ENCODE data around the gene OPA3. TPM values are rescaled to one million over a fixed set of nuclear protein-coding genes. Genes with fewer than 3 reads are reported as not detected.
"Not testable (repeated sequence)": the region's sequence is repeated elsewhere in the genome, so short reads cannot be mapped to it uniquely, and the experiment has no call there.

The OPA3 gene
- total and polyA plus RNA-seq, 10 of the 15 experiments (the other 5 are each of a cell fraction or from before 2014, with no cell fraction given), result 2.2 to 24.3 (median 13.3) TPM

GRCh38 chr19:45615056-45615455 lies 30.5 kb upstream of the OPA3 start:
- H4K20me1 ChIP-seq (ENCODE audit: control insufficient read depth, insufficient read depth); DNase-seq (ENCODE audit: low read depth, low spot score); FAIRE-seq; H3K79me2 ChIP-seq (ENCODE audit: control insufficient read depth, insufficient read depth, low read length); H3K9ac ChIP-seq (ENCODE audit: control insufficient read depth, insufficient read depth, low read length); ATAC-seq; H3K4me2 ChIP-seq (ENCODE audit: control insufficient read depth, insufficient read depth); H3K9me3 ChIP-seq (replicated peaks; ENCODE audit: control insufficient read depth, insufficient read depth, low read length); BruUV-seq (replicated peaks); H3K27me3 ChIP-seq (replicated peaks in 1 of 2; ENCODE audit: control insufficient read depth in 2 of 2, insufficient read depth in 2 of 2, low read length in 1 of 2); H2AFZ ChIP-seq (ENCODE audit: control insufficient read depth, low read depth, low read length); H3K4me3 ChIP-seq; in situ Hi-C loops (cut with MboI): not testable (repeated sequence)
- ChIA-PET POLR2A (interaction anchor here (0.9 to 2.7 kb wide), 3 partner anchors 10 to 154 kb away, joined by 3 to 25 read pairs (median 4); partner anchors contain the start of gene SIX5), RAD21 (ENCODE audit: unreplicated experiment) (interaction anchor here (1.4 to 3.3 kb wide), 4 partner anchors 27 to 66 kb away, joined by 3 to 27 read pairs (median 4); no protein-coding TSS in a partner anchor), SMC1A (ENCODE audit: uncharacterized antibody, unreplicated experiment) (interaction anchor here (1.0 to 5.1 kb wide), 3 partner anchors 16 to 54 kb away, joined by 3 to 39 read pairs (median 5); partner anchors contain the start of gene EML2), CTCF (interaction anchor here (1.4 to 4.7 kb wide), 2 partner anchors 25 to 27 kb away, joined by 4 to 43 read pairs; partner anchors contain the start of gene EML2)
- Histone ChIP-seq H3K36me3 (ENCODE audit: control insufficient read depth in 2 of 2, insufficient read depth in 2 of 2, low read length in 1 of 2) (peaks cover 9 to 23% of the 10 kb centered on the region in 2 experiments), H3K27ac (ENCODE audit: control insufficient read depth, insufficient read depth) (peak overlapping the region; percentile 65), H3K4me1 (ENCODE audit: control insufficient read depth, insufficient read depth, low read length) (peaks cover 18% of the 10 kb centered on the region)
- intact Hi-C loops (cut with micrococcal nuclease; ENCODE audit: unreplicated experiment), result loop anchor here (2.0 kb wide), 1 partner anchor 28 kb away; no protein-coding TSS in a partner anchor
- WGBS (ENCODE audit: insufficient coverage, insufficient replicate concordance, low lambda C conversion rate, missing lambda C conversion rate), result 92% methylated on average over 9 of the region's 9 CpGs

GRCh38 chr19:45613926-45614725 lies 29.5 kb upstream of the OPA3 start:
- no peak overlapping the region for H3K9ac ChIP-seq (ENCODE audit: control insufficient read depth, insufficient read depth, low read length)
- intact Hi-C loops (cut with micrococcal nuclease; ENCODE audit: unreplicated experiment) (loop anchor here (2.0 kb wide), 1 partner anchor 29 kb away; no protein-coding TSS in a partner anchor), in situ Hi-C loops (cut with MboI) (no loop called here)
- H4K20me1 ChIP-seq (ENCODE audit: control insufficient read depth, insufficient read depth), result no peaks in the 10 kb centered on the region
- peaks cover 18% of the 10 kb centered on the region for H3K4me1 ChIP-seq (ENCODE audit: control insufficient read depth, insufficient read depth, low read length)
- peak; percentile 73 for DNase-seq (ENCODE audit: low read depth, low spot score)
- BruUV-seq (replicated peaks), result no TSS peak
- peak; percentile 85 for FAIRE-seq
- ChIA-PET POLR2A (interaction anchor here (0.6 to 2.7 kb wide), 6 partner anchors 8 to 182 kb away, joined by 4 to 25 read pairs (median 9); no protein-coding TSS in a partner anchor), RAD21 (ENCODE audit: unreplicated experiment) (interaction anchor here (0.5 to 3.3 kb wide), 4 partner anchors 28 to 92 kb away, joined by 3 to 27 read pairs (median 4); no protein-coding TSS in a partner anchor), SMC1A (ENCODE audit: uncharacterized antibody, unreplicated experiment) (interaction anchor here (0.5 to 5.1 kb wide), 5 partner anchors 10 to 113 kb away, joined by 3 to 39 read pairs (median 4); partner anchors contain the start of gene EML2), CTCF (interaction anchor here (0.6 to 4.7 kb wide), 6 partner anchors 17 to 128 kb away, joined by 3 to 43 read pairs (median 4); partner anchors contain the start of gene EML2)
- 23% methylated on average over 10 of the region's 10 CpGs for WGBS (ENCODE audit: insufficient coverage, insufficient replicate concordance, low lambda C conversion rate, missing lambda C conversion rate)
- no peaks in the 10 kb centered on the region; the same call in 2 of the 3 replicates for H3K9me3 ChIP-seq (replicated peaks; ENCODE audit: control insufficient read depth, insufficient read depth, low read length)
- no peaks in the 10 kb centered on the region for H3K79me2 ChIP-seq (ENCODE audit: control insufficient read depth, insufficient read depth, low read length)
- H3K27me3 ChIP-seq (replicated peaks in 1 of 2; ENCODE audit: control insufficient read depth in 2 of 2, insufficient read depth in 2 of 2, low read length in 1 of 2), result no peaks in the 10 kb centered on the region
- no peak overlapping the region for H3K4me3 ChIP-seq
- no peak overlapping the region for H2AFZ ChIP-seq (ENCODE audit: control insufficient read depth, low read depth, low read length)
- H3K4me2 ChIP-seq (ENCODE audit: control insufficient read depth, insufficient read depth), result 0 out of 2 replicates have a peak overlapping the region, but pooled peaks have one; percentile 2
- H3K27ac ChIP-seq (ENCODE audit: control insufficient read depth, insufficient read depth), result peak overlapping the region; percentile 65
- ATAC-seq, result peak; percentile 92
- H3K36me3 ChIP-seq (ENCODE audit: control insufficient read depth in 2 of 2, insufficient read depth in 2 of 2, low read length in 1 of 2), result peaks cover 8 to 26% of the 10 kb centered on the region in 2 experiments
- TF ChIP-seq SIN3A (IDR thresholded peaks at IDR 0.05; ENCODE audit: low read depth, low read length), result no peak
- TF ChIP-seq CBFB (IDR thresholded peaks at IDR 0.05; ENCODE audit: low read depth), result peak; percentile 29; the same call in 1 of the 2 replicates
- no peak for TF ChIP-seq ATF2 (IDR thresholded peaks at IDR 0.05; ENCODE audit: low read length)
- no peak for TF ChIP-seq MTA3 (IDR thresholded peaks at IDR 0.05; ENCODE audit: borderline replicate concordance, low read length)
- TF ChIP-seq WRNIP1 (IDR thresholded peaks at IDR 0.05; ENCODE audit: borderline replicate concordance, low read depth, low read length), result no peak
- peak; percentile 43 to 48; a peak in 1 of 4 replicates for TF ChIP-seq IKZF2 (IDR thresholded peaks at IDR 0.05)
- TF ChIP-seq ZBTB33 (IDR thresholded peaks at IDR 0.05), result no peak

Data from GM12878 (cell line).